NAMALWA (cell line): Measurements from ENCODE around the gene ANAPC4.
"Not testable (repeated sequence)": the region's sequence is repeated elsewhere in the genome, so short reads cannot be mapped to it uniquely, and the experiment has no call there.

Experiments used
- DNase-seq: peaks from one replicate; pipeline ENCODE4 v3.0.0-alpha.2; 2015; ENCODE audit warnings: low spot score

The ANAPC4 gene, protein sequence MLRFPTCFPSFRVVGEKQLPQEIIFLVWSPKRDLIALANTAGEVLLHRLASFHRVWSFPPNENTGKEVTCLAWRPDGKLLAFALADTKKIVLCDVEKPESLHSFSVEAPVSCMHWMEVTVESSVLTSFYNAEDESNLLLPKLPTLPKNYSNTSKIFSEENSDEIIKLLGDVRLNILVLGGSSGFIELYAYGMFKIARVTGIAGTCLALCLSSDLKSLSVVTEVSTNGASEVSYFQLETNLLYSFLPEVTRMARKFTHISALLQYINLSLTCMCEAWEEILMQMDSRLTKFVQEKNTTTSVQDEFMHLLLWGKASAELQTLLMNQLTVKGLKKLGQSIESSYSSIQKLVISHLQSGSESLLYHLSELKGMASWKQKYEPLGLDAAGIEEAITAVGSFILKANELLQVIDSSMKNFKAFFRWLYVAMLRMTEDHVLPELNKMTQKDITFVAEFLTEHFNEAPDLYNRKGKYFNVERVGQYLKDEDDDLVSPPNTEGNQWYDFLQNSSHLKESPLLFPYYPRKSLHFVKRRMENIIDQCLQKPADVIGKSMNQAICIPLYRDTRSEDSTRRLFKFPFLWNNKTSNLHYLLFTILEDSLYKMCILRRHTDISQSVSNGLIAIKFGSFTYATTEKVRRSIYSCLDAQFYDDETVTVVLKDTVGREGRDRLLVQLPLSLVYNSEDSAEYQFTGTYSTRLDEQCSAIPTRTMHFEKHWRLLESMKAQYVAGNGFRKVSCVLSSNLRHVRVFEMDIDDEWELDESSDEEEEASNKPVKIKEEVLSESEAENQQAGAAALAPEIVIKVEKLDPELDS

DNA sequence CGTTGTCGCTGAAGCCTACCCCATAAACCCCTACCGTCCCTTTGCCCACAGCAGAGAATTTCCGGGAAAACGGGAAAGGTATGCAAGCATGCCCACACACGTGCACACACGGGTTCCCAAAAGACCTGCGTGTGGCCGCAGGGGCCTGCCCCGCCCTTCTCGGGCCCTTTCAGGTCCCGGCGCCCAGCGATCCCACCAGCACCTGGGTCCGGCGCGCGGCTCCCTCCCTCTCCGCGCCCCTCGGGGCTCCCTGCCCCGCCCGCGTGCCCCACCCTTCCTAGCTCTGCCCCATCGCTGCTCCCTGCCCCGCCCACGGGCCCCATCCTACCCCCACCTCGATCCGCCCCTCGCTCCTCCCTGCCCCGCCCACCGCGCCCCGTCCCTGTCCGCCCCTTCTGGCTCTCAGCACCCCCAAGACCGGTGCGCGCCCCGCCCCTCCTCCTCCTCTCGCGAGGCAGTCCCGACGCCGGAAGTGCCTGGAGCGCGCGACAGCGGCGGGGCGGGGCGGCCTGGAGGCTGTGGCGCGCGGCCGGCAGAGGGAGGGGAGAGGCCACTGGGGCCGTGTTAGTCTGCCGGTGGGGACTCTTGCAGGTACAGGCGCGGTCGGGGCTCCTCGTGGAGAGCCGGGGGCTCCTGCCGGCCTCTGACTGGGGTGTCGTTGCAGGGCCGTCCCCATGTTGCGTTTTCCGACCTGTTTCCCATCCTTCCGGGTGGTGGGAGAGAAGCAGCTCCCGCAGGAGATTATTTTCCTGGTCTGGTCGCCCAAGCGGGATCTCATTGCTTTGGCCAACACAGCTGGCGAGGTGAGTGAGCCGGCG lies at the start of gene ANAPC4:
Gene ANAPC4, plus strand, starts transcription at position 510 of the 818 bp plus-strand sequence. Its CDS starts 165 bp downstream, at position 675.
- DNase-seq: peak; percentile 96

DNA sequence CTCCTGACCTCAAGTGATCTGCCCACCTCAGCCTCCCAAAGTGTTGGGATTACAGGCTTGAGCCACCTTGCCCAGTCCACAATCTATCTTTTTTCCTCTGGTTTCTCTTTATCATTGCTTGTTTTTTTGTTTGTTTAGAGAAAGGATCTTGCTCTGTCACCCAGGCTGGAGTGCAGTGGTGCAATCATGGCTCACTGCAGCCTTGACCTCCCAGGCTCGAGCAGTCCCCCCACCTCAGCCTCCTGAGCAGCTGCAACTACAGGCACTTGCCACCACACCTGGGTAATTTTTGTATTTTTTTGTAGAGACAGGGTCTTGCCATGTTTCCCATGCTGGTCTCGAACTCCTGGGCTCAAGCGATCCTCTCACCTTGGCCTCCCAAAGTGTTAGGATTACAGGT lies 48.6 kb upstream of the ANAPC4 start:
- not testable (repeated sequence) for DNase-seq

DNA sequence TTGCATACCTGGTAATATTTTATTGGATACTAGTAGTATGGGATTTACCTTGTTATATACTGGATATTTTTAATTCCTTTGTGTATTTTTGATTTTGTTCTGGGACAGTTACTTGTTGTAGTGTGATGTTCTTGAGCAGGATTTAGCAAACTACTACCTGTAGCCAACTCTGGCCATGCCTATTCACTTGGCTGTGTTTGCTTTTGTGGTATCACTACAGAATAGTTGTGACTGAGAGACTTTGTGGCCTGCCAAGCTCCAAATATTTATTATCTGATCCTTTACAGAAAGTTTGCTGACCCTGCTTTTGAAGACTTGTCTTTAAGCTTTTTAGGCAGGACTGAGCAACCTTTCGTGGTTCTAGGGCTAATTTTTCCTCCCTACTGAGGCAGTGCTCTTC lies 46.7 kb upstream of the ANAPC4 start:
- DNase-seq: no peak

DNA sequence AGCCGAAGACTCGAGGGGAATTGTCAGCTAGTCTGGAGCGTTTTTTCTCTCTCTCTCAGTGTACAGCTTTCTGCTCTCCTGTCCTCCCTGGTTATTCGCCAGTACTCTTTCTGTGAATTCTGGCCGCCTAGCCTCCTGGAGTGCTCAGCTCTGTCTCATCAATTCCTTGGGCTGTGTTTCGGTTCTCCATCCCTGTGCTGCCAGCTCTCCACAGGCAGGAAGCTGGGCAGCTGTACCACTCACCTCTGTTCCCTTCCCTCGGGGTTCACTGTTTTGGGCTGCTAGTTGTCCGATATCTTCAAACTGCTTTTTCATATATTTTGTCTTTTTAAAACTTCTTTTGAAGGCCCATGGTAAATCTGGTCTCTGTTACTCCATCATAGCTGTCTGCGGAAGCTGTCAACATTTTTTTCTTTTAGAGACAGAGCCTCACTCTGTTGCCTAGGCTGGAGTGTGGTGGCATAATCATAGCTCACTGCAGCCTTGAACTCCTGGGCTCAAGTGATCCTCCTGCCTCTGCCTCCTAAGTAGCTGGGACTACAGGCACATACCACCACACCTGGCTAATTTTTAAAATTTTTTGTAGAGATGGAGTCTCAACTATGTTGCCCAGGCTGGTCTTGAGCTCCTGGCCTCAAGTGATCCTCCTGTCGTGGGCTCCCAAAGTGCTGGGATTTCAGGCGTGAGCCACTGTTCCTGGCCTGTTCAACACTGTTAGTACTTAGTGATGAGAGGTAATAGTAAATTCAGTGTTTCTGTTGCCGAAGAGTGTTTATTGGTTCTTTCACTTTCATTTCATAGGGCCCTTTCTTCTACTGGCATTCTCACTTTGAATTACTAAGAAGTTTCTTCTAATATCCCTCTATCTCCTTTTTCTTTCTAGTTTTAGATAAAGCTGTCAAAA lies 45.9 kb upstream of the ANAPC4 start:
- no peak for DNase-seq

DNA sequence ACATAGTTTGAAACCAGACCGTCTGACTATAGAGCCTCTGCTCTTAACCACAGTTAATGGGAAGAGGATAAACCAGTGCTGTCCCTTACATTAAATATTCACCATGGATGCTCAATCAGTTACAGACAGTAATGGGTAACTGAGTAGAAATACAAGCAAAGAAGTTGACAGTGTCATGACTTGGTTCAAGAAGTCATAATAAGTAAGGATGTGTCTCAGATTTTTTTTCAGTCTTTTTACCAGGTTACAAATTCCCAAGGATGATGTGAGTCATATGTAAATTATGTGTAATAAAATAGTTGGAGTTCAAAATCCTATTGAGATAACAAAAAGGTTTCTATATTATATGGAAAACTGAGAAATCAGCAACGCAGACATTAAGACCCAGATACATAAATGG lies 33.4 kb upstream of the ANAPC4 start:
- no peak for DNase-seq

DNA sequence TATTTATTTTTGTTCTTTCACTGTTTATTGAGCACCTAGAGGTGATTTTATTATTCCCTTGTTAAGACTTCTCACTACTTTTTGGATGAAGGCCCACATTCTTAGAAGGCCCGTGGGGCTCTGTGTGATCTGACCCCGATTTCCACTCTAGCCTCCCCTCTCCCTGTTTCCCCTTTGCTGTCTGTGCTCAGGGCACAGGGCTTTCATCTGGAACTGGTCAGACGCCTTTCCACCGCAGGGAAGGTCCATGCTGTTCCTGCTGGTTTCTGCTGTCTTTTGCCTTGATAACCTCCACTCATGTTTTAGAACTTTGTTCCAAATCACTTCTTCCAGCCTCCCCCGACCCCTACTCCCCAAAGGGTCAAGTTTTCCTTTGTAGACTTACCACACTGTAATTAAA lies 31.3 kb upstream of the ANAPC4 start:
- DNase-seq: no peak

DNA sequence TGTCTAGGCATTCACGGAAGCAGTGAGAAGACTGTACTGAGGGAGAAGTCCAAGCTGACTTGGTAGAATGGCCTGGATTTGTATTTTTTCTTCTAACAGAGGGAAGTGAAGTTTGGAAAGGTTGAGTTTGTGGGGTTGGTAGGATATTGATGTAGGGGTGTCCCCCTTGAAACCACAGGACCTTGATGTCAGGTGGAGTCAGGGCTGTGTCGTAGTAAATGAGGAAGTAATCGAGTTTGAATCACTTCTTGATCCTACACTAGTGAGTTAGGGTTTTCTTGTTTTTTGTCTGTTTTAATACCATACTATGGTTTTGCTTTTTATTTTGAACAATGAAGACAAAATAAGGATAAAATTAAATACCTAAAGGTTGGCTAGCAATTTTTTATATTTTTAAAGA lies 30.1 kb upstream of the ANAPC4 start:
- no peak for DNase-seq

DNA sequence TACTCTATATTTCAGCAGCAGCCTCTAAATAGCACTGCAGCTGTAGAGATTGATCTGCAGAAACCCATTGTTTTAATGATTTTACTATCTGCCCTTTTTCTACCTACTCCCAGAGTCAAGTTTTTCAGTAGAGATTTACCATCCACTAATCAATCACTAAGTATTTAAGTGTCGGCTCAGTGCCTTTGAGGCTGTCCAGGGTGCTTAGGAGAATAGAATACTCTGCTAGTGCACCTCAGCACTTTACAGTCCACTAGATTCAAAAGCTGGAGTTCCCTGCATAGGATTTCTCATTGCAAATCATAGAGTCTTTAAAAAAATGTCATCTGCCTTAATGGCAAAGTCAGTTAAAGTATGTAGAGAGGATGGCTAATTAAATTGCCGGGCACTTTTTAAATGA lies 29.6 kb upstream of the ANAPC4 start:
- no peak for DNase-seq

DNA sequence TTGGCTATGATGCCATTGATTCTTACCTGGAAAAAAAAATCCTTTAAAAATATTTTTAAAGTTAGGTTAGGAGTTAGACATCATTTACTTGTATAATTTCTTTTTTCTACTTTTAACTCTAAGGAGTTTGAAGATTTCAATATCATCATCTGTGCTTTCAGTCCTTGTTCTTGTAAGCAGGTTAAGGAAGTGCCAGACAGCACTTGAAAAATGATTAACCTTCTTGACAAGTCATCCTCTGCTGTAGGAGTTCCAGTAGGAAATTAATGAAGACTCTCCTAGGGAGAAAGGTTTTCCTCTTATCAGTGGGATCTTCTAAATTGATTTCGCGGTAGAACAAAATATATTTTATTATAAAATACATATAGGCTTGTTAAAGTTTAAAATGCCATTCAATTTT lies 29.1 kb upstream of the ANAPC4 start:
- no peak for DNase-seq

DNA sequence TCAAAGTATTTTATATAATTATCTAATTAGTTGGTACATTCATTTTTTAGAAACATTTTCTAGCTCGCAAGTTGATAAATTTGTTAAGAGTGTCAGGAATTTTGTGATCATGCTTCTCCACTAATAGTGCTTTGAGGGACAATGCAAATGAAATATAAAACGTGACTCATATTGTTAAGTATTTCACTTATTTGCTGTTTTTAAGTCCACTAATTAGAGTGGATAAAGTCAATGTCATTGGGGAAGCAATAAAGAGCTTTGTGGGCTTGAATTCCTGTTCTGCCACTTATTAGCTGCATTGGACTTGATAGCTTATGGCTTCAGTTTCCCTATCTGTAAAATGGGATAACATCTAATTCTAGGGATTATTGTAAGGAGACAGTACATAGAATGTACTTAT lies 26.5 kb upstream of the ANAPC4 start:
- no peak for DNase-seq

DNA sequence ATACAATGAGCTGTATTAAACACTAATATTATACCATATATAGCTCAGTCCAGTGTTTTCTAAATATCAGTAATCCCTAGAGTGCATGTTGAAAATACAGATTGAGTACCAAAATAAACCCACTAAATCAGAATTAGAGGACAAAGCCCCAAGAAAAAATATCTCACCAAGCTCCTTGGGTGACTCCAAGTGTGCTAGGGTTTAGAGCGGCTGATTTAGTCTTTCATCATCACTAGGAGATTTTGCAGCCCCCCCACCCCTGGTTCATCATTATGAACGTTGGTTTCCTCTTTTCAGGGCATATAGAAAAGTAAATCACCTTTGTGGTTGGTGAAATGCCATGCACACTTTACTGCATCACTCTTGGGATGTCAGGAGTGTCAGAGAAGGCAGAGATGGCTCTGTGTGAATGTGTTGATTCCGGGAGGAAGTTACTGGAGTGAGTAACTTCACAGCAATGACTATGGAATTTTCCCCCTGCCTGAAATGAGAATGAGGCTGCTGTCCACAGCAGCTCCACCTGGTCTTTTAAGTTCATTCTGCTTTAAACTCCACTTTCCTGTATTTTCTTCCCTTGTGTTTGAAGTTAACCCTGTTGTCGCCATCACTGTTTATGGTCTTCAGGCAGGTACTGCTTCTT lies 25.2 kb upstream of the ANAPC4 start:
- DNase-seq: no peak

DNA sequence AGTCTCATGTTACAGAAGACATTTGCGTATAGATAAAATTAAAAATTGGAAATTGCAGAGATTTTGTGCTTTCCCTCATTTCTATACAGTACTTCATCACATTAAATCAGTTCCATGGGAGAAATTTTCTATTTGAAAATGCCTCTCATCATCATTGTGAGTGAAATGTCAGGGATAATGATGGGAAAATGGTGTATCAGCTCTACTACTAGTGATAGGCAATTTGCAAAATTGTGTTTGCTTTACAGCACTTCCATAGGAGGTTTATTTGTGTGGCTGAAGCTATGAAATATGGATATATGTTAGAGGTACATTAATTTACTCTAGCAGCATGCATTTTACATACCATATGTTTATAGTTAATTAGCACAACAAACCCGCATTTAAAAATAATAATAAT lies 21.0 kb upstream of the ANAPC4 start:
- no peak for DNase-seq

DNA sequence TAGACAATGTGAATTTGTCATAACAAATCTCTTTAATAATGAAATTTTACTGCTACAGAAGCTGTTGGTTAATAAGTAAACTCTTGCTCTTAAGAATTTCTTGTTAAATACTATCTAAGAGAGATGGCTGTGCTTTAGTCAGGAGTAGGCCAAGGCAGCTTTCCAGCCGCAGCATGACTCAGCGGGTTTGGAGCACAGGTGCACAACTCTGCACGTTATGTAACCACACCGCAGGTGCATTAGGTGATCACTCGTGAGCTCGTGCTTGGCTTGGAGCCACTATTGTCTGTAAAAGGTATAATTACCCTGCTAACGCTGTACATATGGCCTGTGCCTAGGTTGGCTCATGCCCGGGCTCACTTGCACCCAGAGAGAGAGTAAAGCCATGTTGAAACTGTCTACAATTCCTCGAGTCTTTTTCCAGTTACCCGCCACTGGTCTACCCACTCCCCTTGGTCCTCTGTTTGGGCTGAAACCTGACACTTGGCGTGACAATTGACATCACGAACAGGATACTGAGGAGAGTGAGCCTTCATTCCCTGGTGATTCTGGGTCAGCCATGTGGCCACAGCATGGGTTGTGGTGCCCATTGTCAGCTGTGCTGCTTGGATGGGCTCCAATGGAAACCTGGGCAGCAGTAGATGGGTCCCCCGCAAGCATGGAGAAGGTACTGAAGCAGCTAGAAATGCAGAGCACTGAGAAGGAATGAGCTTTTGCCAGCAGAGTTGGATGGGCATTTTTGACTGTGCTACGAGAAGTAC lies 18.4 kb upstream of the ANAPC4 start:
- DNase-seq: no peak

DNA sequence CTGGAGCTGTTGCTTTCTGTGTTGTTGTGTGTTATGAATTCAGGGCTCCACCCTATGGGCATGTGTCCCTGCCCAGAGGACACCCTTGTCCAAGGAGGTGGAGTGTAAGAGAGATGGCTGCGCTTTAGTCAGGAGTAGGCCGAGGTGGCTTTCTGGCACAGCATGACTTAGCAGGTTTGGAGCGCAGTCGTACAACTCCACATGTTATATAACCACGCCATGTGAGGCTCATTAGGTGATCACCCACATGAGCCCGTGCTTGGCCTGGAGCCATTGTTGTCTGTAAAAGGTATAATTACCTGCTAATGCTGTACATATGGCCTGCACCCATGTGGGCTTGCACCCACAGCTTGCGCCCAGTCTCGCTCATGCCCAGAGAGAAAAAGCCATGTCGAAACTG lies 15.8 kb upstream of the ANAPC4 start:
- DNase-seq: no peak

DNA sequence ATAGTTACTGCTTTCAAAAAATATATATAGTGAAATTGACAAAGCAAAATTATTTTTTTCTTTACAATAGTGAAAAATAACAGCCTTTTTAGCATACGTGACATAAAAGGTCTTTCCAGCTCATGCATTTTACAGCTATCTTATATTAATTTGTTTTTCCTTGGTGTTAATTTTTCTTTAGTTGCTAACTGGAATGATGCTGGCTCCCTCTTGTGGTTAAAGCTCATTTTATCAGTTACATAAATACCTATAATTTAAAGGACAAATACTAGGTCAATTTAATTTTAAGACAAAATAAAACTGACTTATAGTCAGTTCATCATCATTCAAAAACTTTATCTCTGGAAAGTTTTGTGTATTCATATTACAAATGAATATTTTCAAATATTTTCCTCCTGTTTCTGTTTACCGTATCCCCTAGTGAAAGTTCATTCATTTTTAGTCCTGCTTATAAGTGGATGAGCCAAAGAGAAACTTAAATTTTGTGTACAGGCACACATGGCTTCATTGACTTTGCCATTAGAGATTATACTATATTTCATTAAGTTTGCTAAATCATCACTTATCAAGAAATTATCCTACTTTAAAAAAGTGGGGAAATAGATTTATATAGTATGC lies 9.9 kb upstream of the ANAPC4 start:
- DNase-seq: peak; percentile 67

DNA sequence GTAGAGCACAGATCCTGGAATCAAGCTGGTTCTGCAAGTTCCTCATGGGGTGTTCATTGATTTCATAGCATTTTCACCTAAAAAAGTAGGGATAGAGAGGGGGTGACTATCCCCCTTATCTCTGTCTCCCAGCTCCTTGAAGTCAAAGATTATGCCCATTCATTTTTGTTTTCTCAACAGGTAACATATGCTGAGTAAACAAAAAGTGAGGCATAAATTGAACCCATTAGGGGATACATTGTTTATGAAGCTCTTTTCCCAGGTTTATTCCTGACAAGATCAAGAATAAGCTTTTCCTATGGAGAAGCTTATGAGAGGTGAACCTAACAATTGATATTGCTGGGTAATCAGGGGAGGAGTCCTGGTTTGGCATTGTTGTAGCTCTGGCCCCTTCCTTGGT lies 9.2 kb upstream of the ANAPC4 start:
- DNase-seq: no peak

DNA sequence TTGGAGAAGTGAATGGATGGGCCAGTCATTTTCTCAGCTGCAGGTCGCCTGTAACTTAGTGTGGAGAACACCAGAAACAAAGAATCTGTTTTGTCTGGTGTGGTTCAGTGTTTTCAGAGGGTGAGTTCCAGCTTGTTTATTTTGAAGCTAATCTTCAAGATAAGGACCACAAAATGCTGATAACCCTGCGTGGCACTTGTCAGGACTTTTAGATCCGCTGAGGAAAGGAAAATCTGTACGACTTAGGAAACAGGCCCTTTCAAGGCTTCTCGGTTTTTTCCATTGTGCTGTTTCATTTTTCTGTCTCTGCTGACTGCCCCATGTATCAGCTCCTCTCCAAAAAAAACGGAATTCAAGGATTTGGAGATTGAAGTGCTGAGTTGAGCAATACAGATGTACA lies 8.7 kb upstream of the ANAPC4 start:
- no peak for DNase-seq

DNA sequence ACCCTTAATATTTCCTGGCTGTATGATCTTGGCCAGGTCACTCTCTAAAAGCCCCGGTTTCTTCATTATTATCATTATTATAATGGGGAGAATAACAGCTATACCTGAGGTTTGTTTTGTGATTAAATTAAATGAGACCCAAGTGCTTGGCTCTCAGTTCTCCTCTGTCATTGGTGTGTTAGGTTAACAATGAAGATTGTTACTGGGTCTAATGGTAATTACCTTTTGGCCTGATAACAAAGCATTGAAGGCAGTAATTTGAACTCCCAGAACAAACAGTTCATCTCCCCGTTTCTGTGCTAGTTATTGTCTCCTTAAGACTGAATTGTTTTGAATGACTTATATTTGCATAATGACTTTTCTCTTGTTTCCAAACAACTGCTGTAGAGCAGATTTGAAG lies 6.8 kb upstream of the ANAPC4 start:
- no peak for DNase-seq

DNA sequence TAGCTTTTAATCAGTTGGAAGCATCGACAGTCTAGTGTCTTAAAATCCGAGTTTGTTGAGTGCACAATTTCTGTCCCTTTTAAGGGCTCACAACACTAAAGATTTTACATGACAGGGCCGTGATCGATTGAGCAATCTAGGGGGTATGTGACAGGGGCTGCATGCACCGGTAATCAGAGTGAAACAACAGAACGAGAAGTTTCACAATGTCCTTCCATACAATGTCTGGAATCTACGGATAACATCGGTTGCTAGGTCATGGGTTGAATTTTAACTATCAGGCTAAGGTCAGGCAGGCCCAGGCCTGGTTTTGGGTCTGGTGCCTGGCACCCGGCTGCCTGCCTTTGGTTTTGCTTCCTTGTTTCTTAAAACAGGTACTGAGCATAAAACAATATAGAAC lies 4.5 kb upstream of the ANAPC4 start:
- DNase-seq: not testable (repeated sequence)
